ENCODE data around the gene MTR. TPM values are rescaled to one million over a fixed set of nuclear protein-coding genes. Genes with fewer than 3 reads are reported as not detected.

Gene MTR
- total RNA-seq, 1 experiment from 2014 or later: 24.6 TPM

DNA sequence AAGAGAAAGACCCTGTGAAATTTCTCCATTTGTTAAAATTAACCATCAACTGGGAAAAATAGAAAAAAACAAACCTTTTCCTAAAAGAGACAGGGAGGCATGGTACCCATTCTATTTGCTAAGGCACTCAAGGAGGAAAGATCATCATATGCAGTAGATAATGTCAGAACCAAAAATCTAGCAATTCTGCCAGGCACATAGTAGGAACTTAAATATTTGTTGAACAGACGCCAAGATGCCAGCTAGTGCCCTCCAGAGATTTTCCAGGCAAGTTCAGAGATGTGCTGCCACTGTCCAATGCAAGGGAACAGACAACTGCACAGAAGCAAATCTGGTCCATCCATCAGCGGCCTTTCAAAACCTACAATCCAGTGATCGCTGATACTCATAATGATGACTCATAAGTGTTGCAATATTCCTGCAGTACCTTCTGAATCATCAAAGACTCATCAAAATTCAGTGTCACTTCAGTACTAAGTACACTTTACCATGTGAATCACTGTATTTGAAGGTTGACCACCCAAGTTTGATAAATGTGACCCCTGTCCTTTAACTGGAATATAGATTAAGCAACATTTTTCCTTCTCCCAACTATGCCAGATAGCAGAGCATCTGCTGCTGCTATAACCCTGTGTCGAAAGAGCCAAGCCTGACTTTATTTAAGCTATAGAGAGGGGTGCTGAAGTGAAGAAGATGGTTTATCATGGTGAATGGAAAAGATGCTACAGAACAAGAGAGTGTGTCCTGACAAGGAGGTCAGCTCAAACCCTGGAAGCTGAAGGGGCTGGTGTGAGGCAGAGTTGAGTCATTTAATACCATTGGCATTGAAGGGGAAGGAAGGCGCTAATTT, 110.0 kb downstream of the MTR start:
- ChIA-PET RAD21 (ENCODE audit: low non-redundant PET in 1 of 2, low total read pairs in 2 of 2, uncharacterized antibody in 2 of 2, unreplicated experiment in 2 of 2) (no interaction called here), CTCF (no interaction called here), POLR2A (interaction anchor here (0.8 kb wide), 1 partner anchor 111 kb away, joined by 3 read pairs; the partner anchor contains the start of gene MTR)
- no peak overlapping the region for H3K27ac ChIP-seq (ENCODE audit: low read depth, low read length)
- DNase-seq (ENCODE audit: low read depth, low spot score): peak; percentile 70
- no peaks in the 10 kb centered on the region for H3K9me2 ChIP-seq (ENCODE audit: insufficient read depth)
- ATAC-seq: peak; percentile 81
- TSS peak; percentile 13 for BruUV-seq (replicated peaks)
- H2AFZ ChIP-seq (ENCODE audit: low read depth, low read length, poor library complexity, severe bottlenecking): no peak overlapping the region
- H3K9me3 ChIP-seq (ENCODE audit: control insufficient read depth in 1 of 2, insufficient read depth in 1 of 2, low read depth in 1 of 2, low read length in 2 of 2): no peaks in the 10 kb centered on the region
- H3K4me3 ChIP-seq (replicated peaks in 1 of 2; ENCODE audit: low read depth in 1 of 2, low read length in 2 of 2): no peak overlapping the region
- no peaks in the 10 kb centered on the region; the same call in 1 of the 2 replicates for H3K27me3 ChIP-seq (ENCODE audit: insufficient read depth, low read length)
- no peak overlapping the region for H3K9ac ChIP-seq (ENCODE audit: low read length)
- H3K36me3 ChIP-seq (ENCODE audit: control insufficient read depth in 1 of 2, insufficient read depth in 2 of 2, low read length in 2 of 2): no peaks in the 10 kb centered on the region; a peak in 1 of 4 replicates
- peaks cover 0 to 15% of the 10 kb centered on the region in 2 experiments; a peak in 2 of 4 replicates for H3K4me1 ChIP-seq (ENCODE audit: control insufficient read depth in 1 of 2, insufficient read depth in 2 of 2, low read length in 2 of 2)
- peak overlapping the region; percentile 33 for H3K4me2 ChIP-seq (ENCODE audit: low read length)
- no peaks in the 10 kb centered on the region for H3K79me2 ChIP-seq (ENCODE audit: insufficient read depth, low read length)
- no peaks in the 10 kb centered on the region for H4K20me1 ChIP-seq (ENCODE audit: insufficient read depth)
- intact Hi-C loops (cut with micrococcal nuclease): no loop called here
- no peak for TF ChIP-seq ZNF274 (IDR thresholded peaks at IDR 0.05; ENCODE audit: low read depth, low read length)
- no peak for TF ChIP-seq RAD21 (IDR thresholded peaks at IDR 0.05; ENCODE audit: low read depth)
- TF ChIP-seq SRF (IDR thresholded peaks at IDR 0.05; ENCODE audit: low read depth): peak; percentile 59; the same call in 1 of the 2 replicates
- peak; percentile 99 for TF ChIP-seq CEBPB (IDR thresholded peaks at IDR 0.05; ENCODE audit: low read depth)
- no peak for TF ChIP-seq EGR1 (IDR thresholded peaks at IDR 0.05; ENCODE audit: low read depth)
- TF ChIP-seq, protein P1, sequence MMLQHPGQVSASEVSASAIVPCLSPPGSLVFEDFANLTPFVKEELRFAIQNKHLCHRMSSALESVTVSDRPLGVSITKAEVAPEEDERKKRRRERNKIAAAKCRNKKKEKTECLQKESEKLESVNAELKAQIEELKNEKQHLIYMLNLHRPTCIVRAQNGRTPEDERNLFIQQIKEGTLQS (IDR thresholded peaks at IDR 0.05): peak; percentile 78
- TF ChIP-seq SIN3A (IDR thresholded peaks at IDR 0.05; ENCODE audit: low read depth): peak; percentile 84
- no peak for TF ChIP-seq YY1 (IDR thresholded peaks at IDR 0.05; ENCODE audit: extremely low read depth, insufficient replicate concordance, low read depth, low read length)
- TF ChIP-seq, protein P2, sequence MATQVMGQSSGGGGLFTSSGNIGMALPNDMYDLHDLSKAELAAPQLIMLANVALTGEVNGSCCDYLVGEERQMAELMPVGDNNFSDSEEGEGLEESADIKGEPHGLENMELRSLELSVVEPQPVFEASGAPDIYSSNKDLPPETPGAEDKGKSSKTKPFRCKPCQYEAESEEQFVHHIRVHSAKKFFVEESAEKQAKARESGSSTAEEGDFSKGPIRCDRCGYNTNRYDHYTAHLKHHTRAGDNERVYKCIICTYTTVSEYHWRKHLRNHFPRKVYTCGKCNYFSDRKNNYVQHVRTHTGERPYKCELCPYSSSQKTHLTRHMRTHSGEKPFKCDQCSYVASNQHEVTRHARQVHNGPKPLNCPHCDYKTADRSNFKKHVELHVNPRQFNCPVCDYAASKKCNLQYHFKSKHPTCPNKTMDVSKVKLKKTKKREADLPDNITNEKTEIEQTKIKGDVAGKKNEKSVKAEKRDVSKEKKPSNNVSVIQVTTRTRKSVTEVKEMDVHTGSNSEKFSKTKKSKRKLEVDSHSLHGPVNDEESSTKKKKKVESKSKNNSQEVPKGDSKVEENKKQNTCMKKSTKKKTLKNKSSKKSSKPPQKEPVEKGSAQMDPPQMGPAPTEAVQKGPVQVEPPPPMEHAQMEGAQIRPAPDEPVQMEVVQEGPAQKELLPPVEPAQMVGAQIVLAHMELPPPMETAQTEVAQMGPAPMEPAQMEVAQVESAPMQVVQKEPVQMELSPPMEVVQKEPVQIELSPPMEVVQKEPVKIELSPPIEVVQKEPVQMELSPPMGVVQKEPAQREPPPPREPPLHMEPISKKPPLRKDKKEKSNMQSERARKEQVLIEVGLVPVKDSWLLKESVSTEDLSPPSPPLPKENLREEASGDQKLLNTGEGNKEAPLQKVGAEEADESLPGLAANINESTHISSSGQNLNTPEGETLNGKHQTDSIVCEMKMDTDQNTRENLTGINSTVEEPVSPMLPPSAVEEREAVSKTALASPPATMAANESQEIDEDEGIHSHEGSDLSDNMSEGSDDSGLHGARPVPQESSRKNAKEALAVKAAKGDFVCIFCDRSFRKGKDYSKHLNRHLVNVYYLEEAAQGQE (IDR thresholded peaks at IDR 0.05; ENCODE audit: low read depth): no peak
- peak; percentile 55; the same call in 1 of the 2 replicates for TF ChIP-seq POLR2AphosphoS5 (IDR thresholded peaks at IDR 0.05; ENCODE audit: low read depth, low read length)
- TF ChIP-seq TCF7L2 (IDR thresholded peaks at IDR 0.05; ENCODE audit: borderline replicate concordance, extremely low read depth, insufficient read depth, insufficient read length): peak; percentile 86
- TF ChIP-seq ZFX (IDR thresholded peaks at IDR 0.05): no peak
- TF ChIP-seq JUND (IDR thresholded peaks at IDR 0.05): peak; percentile 95
- TF ChIP-seq SP1 (IDR thresholded peaks at IDR 0.05; ENCODE audit: low read depth): peak; percentile 75
- no peak for TF ChIP-seq EZH2 (IDR thresholded peaks at IDR 0.05)
- TF ChIP-seq, protein P3, sequence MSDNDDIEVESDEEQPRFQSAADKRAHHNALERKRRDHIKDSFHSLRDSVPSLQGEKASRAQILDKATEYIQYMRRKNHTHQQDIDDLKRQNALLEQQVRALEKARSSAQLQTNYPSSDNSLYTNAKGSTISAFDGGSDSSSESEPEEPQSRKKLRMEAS (IDR thresholded peaks at IDR 0.05): peak; percentile 69
- peak; percentile 78 for TF ChIP-seq CBX3 (IDR thresholded peaks at IDR 0.05; ENCODE audit: low read depth)
- TF ChIP-seq EZH2phosphoT487 (IDR thresholded peaks at IDR 0.05; ENCODE audit: borderline replicate concordance): no peak
- TF ChIP-seq ELF1 (IDR thresholded peaks at IDR 0.05; ENCODE audit: borderline replicate concordance, low read depth): no peak
- TF ChIP-seq, protein P4, sequence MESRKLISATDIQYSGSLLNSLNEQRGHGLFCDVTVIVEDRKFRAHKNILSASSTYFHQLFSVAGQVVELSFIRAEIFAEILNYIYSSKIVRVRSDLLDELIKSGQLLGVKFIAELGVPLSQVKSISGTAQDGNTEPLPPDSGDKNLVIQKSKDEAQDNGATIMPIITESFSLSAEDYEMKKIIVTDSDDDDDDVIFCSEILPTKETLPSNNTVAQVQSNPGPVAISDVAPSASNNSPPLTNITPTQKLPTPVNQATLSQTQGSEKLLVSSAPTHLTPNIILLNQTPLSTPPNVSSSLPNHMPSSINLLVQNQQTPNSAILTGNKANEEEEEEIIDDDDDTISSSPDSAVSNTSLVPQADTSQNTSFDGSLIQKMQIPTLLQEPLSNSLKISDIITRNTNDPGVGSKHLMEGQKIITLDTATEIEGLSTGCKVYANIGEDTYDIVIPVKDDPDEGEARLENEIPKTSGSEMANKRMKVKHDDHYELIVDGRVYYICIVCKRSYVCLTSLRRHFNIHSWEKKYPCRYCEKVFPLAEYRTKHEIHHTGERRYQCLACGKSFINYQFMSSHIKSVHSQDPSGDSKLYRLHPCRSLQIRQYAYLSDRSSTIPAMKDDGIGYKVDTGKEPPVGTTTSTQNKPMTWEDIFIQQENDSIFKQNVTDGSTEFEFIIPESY (IDR thresholded peaks at IDR 0.05; ENCODE audit: extremely low read depth, insufficient replicate concordance, low read length): no peak

Data from HCT116 (cell line).